ENCODE data around the gene ZNF662. TPM values are rescaled to one million over a fixed set of nuclear protein-coding genes. Genes with fewer than 3 reads are reported as not detected.
A peak's percentile ranks its signal among the peaks of the same experiment; 100 is the strongest.

Gene ZNF662
- total and polyA plus RNA-seq, 2 of the 8 experiments (the other 6 are each of a cell fraction or from before 2014, with no cell fraction given): 0.03 TPM; not detected in 1

GRCh38 chr3:42914771-42915515 lies 9.0 kb downstream of the ZNF662 start:
- H3K4ac ChIP-seq (replicated peaks; ENCODE audit: insufficient read length, low read depth, low read length): no peak overlapping the region
- no peak overlapping the region for H4K91ac ChIP-seq (replicated peaks; ENCODE audit: insufficient read length, low read length)
- no peak overlapping the region for H4K5ac ChIP-seq (ENCODE audit: insufficient read length, low read depth, low read length)
- H2BK15ac ChIP-seq (ENCODE audit: low read length): no peak overlapping the region
- DNase-seq (ENCODE audit: low read depth in 1 of 2, low spot score in 2 of 2): no peak
- H2AFZ ChIP-seq (ENCODE audit: low read length): no peak overlapping the region
- H2BK12ac ChIP-seq (ENCODE audit: low read depth, low read length): no peak overlapping the region
- no peak for FAIRE-seq
- no peak overlapping the region for H3K9ac ChIP-seq (replicated peaks in 1 of 4; ENCODE audit: extremely low read depth in 1 of 4, low read depth in 3 of 4, low read length in 3 of 4)
- no peak overlapping the region for H3K18ac ChIP-seq (ENCODE audit: extremely low read depth, low read length)
- H3K4me1 ChIP-seq (replicated peaks in 1 of 4; ENCODE audit: control insufficient read depth in 3 of 4, insufficient read depth in 4 of 4, low read length in 3 of 4): no peaks in the 10 kb centered on the region
- no peak overlapping the region for H3K4me3 ChIP-seq (ENCODE audit: extremely low read depth in 1 of 4, insufficient read depth in 2 of 4, low read depth in 3 of 4, low read length in 4 of 4)
- H3K14ac ChIP-seq (ENCODE audit: insufficient read length): no peak overlapping the region
- H3K4me2 ChIP-seq (ENCODE audit: insufficient read depth in 1 of 2, low read depth in 2 of 2, low read length in 2 of 2): no peak overlapping the region
- H3K27ac ChIP-seq (ENCODE audit: low read depth, low read length): no peak overlapping the region
- no peaks in the 10 kb centered on the region for H3K79me2 ChIP-seq (ENCODE audit: control insufficient read depth in 1 of 2, insufficient read depth in 2 of 2, low read length in 2 of 2)
- H4K8ac ChIP-seq (ENCODE audit: extremely low read depth, insufficient read depth, low read length): no peak overlapping the region
- H3K79me1 ChIP-seq (ENCODE audit: low read depth, low read length): no peaks in the 10 kb centered on the region
- no peak overlapping the region for H2AK5ac ChIP-seq (ENCODE audit: low read depth, low read length)
- no peaks in the 10 kb centered on the region for H3K27me3 ChIP-seq (replicated peaks in 1 of 4; ENCODE audit: control insufficient read depth in 3 of 4, extremely low read depth in 1 of 4, insufficient read depth in 3 of 4, low read length in 3 of 4)
- 85% methylated on average over 8 of the region's 8 CpGs; no CpG with 5 or more reads in 1 of the 2 experiments for WGBS, 2 experiments (ENCODE audit: extremely low coverage in 1 of 2, insufficient coverage in 1 of 2, insufficient read length in 1 of 2, insufficient replicate concordance in 2 of 2, low coverage in 1 of 2, low lambda C conversion rate in 2 of 2, missing lambda C conversion rate in 1 of 2)
- no peak overlapping the region for H2BK20ac ChIP-seq (ENCODE audit: low read length)
- POLR2A ChIA-PET (ENCODE audit: partially characterized antibody): no interaction called here
- H2BK5ac ChIP-seq (ENCODE audit: low read depth, low read length): no peak overlapping the region
- CTCF ChIA-PET (ENCODE audit: partially characterized antibody): no interaction called here
- no peaks in the 10 kb centered on the region for H3K23me2 ChIP-seq (ENCODE audit: low read depth, low read length)
- H2BK120ac ChIP-seq (replicated peaks; ENCODE audit: low read depth, low read length): no peak overlapping the region
- peaks cover 0 to 7% (median 1%) of the 10 kb centered on the region in 4 experiments; a peak in 2 of 8 replicates for H3K36me3 ChIP-seq (ENCODE audit: control insufficient read depth in 2 of 4, insufficient read depth in 4 of 4, low read length in 3 of 4)
- peaks cover 39 to 57% of the 10 kb centered on the region in 2 experiments for H3K9me3 ChIP-seq (ENCODE audit: insufficient read depth in 2 of 2, low read depth in 1 of 2, low read length in 1 of 2)
- H3K56ac ChIP-seq (replicated peaks; ENCODE audit: insufficient read length, low read depth, low read length): no peak overlapping the region
- H3K23ac ChIP-seq (ENCODE audit: insufficient read length): no peak overlapping the region
- no peaks in the 10 kb centered on the region for H4K20me1 ChIP-seq (replicated peaks in 1 of 2; ENCODE audit: control insufficient read depth in 1 of 2, insufficient read depth in 2 of 2, low read length in 2 of 2)
- no peak for TF ChIP-seq SIRT6 (IDR thresholded peaks at IDR 0.05; ENCODE audit: low read length)
- peak; percentile 88 for TF ChIP-seq CEBPB (IDR thresholded peaks at IDR 0.05; ENCODE audit: low read depth, low read length)
- TF ChIP-seq TEAD4 (IDR thresholded peaks at IDR 0.05; ENCODE audit: low read depth, low read length): peak; percentile 68; the same call in 1 of the 2 replicates
